PC-3 (cell line): ENCODE data around the gene CGB1. TPM values are rescaled to one million over a fixed set of nuclear protein-coding genes. Genes with fewer than 3 reads are reported as not detected.
A peak's percentile ranks its signal among the peaks of the same experiment; 100 is the strongest.
"Not testable (repeated sequence)": the region's sequence is repeated elsewhere in the genome, so short reads cannot be mapped to it uniquely, and the experiment has no call there.

Experiments used
- ATAC-seq: fragments of 200-7000 bp; cut with Tn5 transposase; 2 replicates; pipeline ENCODE4 v1.9.1; 2020; ENCODE audit warnings: mild to moderate bottlenecking, moderate library complexity
- BruUV-seq: library from RNA; stranded (reverse); fragments of 400-500 nt; replicated peaks from 2 replicates; lab custom pipeline; 2021; lab: Mats Ljungman, UMichigan
- CTCF ChIA-PET: fragments of 300-600 bp; sonication (Branson Sonifier 250); formaldehyde crosslinking; loops from one replicate; lab custom pipeline; 2022; ENCODE audit warnings: antibody characterized with exemption; lab: Charles Lee
- POLR2A ChIA-PET: fragments of 300-600 bp; sonication (Branson Sonifier 250); formaldehyde crosslinking; loops from one replicate; lab custom pipeline; 2022; ENCODE audit warnings: antibody characterized with exemption; ENCODE audit not compliant: unreplicated experiment; lab: Charles Lee
- DNase-seq: peaks from one replicate; pipeline ENCODE4 v3.0.0-alpha.2; 2015
- H2AFZ ChIP-seq: fragments of 300-600 bp; sonication (generic); 2 replicates; pipeline ENCODE4 v1.6.0; 2016; ENCODE audit warnings: antibody characterized with exemption, low read length
- H3F3A ChIP-seq: fragments of 300-600 bp; sonication (generic); one replicate; pipeline ENCODE4 v1.6.0; 2017; ENCODE audit warnings: antibody characterized with exemption, low read length, control low read depth, mild to moderate bottlenecking; ENCODE audit not compliant: unreplicated experiment
- H3K27ac ChIP-seq: fragments of 300-600 bp; sonication (generic); 2 replicates; pipeline ENCODE4 v1.5.1; 2016; ENCODE audit warnings: mild to moderate bottlenecking, low read length
- H3K27me3 ChIP-seq: fragments of 300-600 bp; sonication (generic); 2 replicates; pipeline ENCODE4 v1.6.1; 2016; ENCODE audit warnings: low read length, mixed read lengths
- H3K36me3 ChIP-seq: fragments of 300-600 bp; sonication (generic); 2 replicates; pipeline ENCODE4 v1.6.1; 2016; ENCODE audit warnings: low read depth, mixed run types, low read length, mixed read lengths
- H3K4me1 ChIP-seq: fragments of 300-600 bp; sonication (generic); 2 replicates; pipeline ENCODE4 v1.5.1; 2016; ENCODE audit warnings: low read length; ENCODE audit not compliant: insufficient read depth
- H3K4me2 ChIP-seq: fragments of 300-600 bp; sonication (generic); 2 replicates; pipeline ENCODE4 v1.6.0; 2016; ENCODE audit warnings: low read length
- H3K4me3 ChIP-seq: fragments of 300-600 bp; sonication (generic); 2 replicates; pipeline ENCODE4 v1.5.1; 2016; ENCODE audit warnings: mild to moderate bottlenecking, low read length, mixed read lengths
- H3K79me2 ChIP-seq: fragments of 300-600 bp; sonication (generic); 2 replicates; pipeline ENCODE4 v1.6.1; 2017; ENCODE audit warnings: low read length, mixed read lengths
- H3K9ac ChIP-seq: fragments of 300-600 bp; sonication (generic); 2 replicates; pipeline ENCODE4 v1.6.0; 2016; ENCODE audit warnings: mild to moderate bottlenecking, low read length
- H3K9me2 ChIP-seq: fragments of 300-600 bp; sonication (generic); replicated peaks from 2 replicates; pipeline ENCODE4 v1.6.1; 2016; ENCODE audit warnings: mixed run types, low read length, mixed read lengths
- H3K9me3 ChIP-seq: fragments of 300-600 bp; sonication (generic); 2 replicates; pipeline ENCODE4 v1.6.1; 2016; ENCODE audit warnings: low read length, mixed read lengths
- H4K20me1 ChIP-seq: fragments of 300-600 bp; sonication (generic); 2 replicates; pipeline ENCODE4 v1.6.1; 2016; ENCODE audit warnings: low read length, mixed read lengths
- EZH2phosphoT487 ChIP-seq: fragments of 300-600 bp; sonication (generic); IDR thresholded peaks from 2 replicates; pipeline ENCODE4 v1.6.1; 2018; ENCODE audit warnings: mild to moderate bottlenecking, antibody characterized with exemption, low read length, borderline replicate concordance
- intact Hi-C: fragments of 100-400 bp; cut with micrococcal nuclease; formaldehyde crosslinking; loops from 2 replicates; pipeline ENCODE4 v1.9.0; 2023
- total RNA-seq: library from RNA; depleted of rRNA; stranded (reverse); fragments of >200 nt; gene quantifications from 2 replicates; pipeline ENCODE4 v1.2.3, GENCODE V29; 2014
- TF ChIP-seq, protein P1 (sequence below): fragments of 300-600 bp; sonication (generic); conservative IDR thresholded peaks from 2 replicates; pipeline ENCODE4 v1.5.1; 2017; ENCODE audit warnings: antibody characterized with exemption, low read depth, mild to moderate bottlenecking, low read length

The CGB1 gene
- total RNA-seq, 1 experiment from 2014 or later: 0.95 TPM

DNA sequence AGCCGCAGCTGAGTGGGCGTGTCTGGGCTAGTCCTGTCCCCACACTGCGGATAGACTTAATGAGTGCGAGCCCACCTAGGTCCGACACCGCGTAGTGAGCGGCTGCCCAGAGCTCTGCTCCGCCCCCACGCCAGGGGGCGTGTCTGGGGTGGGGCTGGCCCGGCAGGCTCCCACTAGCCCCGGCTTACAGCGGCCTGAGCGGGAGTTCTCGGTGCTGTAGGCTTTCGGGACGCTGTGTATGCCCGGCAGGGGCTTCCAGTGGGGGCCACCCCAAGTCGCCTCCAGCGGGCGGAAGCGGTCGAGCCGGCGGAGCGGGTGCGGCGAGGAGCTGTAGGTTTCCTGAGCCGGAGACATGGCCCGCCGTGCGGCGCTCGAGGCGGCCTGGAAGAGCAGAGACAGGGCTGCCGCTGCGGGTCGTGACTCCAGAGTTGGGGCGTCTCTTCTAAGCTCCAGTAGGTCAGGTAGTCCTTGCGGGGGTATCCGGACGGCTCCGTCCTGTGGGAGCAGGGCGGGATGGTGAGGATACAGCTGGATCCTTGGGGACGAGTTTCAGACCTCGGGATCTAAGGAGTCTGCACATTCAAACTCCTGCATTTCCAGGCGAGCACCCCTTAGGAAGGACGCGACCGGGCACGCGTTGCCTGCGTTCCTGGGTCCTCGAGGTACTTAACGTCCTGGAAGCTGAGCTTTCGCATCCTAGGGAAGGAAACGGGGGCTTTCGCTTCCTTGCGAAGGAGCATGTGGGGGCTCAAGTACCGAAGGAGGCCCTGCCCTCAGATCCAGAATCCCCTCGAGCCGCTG is 19.6 kb upstream of the CGB1 start:
- intact Hi-C loops: no loop called here
- H3K27me3 ChIP-seq: no peaks in the 10 kb centered on the region
- BruUV-seq: TSS peak; percentile 45
- no peaks in the 10 kb centered on the region for H3K9me2 ChIP-seq
- peaks cover 4% of the 10 kb centered on the region; the same call in 1 of the 2 replicates for H3K4me1 ChIP-seq
- H3K4me3 ChIP-seq: peak overlapping the region; percentile 71
- 0 out of 2 replicates have a peak overlapping the region, but pooled peaks have one; percentile 12 for H3K9ac ChIP-seq
- peak; percentile 89 for ATAC-seq
- H3F3A ChIP-seq: no peaks in the 10 kb centered on the region
- H2AFZ ChIP-seq: peak overlapping the region; percentile 85
- POLR2A ChIA-PET: interaction anchor here (0.6 to 0.7 kb wide), 2 partner anchors 19 to 42 kb away, joined by 3 read pairs; no protein-coding TSS in a partner anchor
- H3K79me2 ChIP-seq: no peaks in the 10 kb centered on the region
- H3K9me3 ChIP-seq: no peaks in the 10 kb centered on the region
- no peaks in the 10 kb centered on the region for H4K20me1 ChIP-seq
- peak; percentile 52 for DNase-seq
- H3K36me3 ChIP-seq: no peaks in the 10 kb centered on the region
- CTCF ChIA-PET: interaction anchor here (0.7 kb wide), 1 partner anchor 63 kb away, joined by 3 read pairs; the partner anchor contains the start of gene RUVBL2
- no peak overlapping the region for H3K27ac ChIP-seq
- peak overlapping the region; percentile 96 for H3K4me2 ChIP-seq
- TF ChIP-seq EZH2phosphoT487: no peak
- TF ChIP-seq, protein P1, sequence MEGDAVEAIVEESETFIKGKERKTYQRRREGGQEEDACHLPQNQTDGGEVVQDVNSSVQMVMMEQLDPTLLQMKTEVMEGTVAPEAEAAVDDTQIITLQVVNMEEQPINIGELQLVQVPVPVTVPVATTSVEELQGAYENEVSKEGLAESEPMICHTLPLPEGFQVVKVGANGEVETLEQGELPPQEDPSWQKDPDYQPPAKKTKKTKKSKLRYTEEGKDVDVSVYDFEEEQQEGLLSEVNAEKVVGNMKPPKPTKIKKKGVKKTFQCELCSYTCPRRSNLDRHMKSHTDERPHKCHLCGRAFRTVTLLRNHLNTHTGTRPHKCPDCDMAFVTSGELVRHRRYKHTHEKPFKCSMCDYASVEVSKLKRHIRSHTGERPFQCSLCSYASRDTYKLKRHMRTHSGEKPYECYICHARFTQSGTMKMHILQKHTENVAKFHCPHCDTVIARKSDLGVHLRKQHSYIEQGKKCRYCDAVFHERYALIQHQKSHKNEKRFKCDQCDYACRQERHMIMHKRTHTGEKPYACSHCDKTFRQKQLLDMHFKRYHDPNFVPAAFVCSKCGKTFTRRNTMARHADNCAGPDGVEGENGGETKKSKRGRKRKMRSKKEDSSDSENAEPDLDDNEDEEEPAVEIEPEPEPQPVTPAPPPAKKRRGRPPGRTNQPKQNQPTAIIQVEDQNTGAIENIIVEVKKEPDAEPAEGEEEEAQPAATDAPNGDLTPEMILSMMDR: peak; percentile 18; the same call in 1 of the 2 replicates

DNA sequence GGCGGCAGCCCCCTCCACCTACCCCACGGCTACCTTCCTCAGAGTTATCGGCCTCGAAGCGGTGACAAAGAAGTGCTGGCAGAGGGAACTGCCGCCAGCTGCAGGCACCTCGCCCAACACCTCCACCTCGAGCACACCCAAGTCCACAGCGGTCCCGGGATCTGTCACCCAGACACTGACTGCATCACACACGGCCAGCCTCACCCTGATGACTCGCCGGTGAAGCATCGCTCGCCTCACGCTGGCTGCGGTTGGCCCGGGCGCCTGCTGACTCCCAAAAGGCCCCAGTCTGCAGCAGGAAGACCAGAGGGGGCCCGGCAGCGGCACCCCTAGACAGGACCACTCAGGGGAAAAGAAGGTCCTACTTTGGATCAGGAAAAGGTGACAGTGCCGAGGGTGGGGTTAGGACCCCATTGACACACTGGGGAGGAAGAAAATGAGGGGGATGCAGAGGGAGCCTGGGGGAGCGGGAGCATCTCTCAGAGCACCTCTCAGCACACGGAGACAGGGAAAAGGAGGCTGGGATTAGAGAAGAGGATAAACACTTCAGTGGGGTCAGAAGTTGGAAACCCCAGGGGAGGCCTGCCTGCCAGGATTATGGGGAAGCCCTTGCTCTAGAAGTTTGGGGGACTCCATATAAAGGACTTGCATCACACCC is 13.8 kb upstream of the CGB1 start:
- H3K27ac ChIP-seq, H4K20me1 ChIP-seq, H3K9me2 ChIP-seq, H3K9ac ChIP-seq, CTCF ChIA-PET, H3K9me3 ChIP-seq, H3K27me3 ChIP-seq, H2AFZ ChIP-seq, POLR2A ChIA-PET, H3K36me3 ChIP-seq, intact Hi-C loops, H3K4me3 ChIP-seq, H3K79me2 ChIP-seq, BruUV-seq, H3K4me1 ChIP-seq, H3F3A ChIP-seq: not testable (repeated sequence)
- peak; percentile 100 for ATAC-seq
- peak; percentile 83 for DNase-seq
- H3K4me2 ChIP-seq: peak overlapping the region; percentile 37; the same call in 1 of the 2 replicates

DNA sequence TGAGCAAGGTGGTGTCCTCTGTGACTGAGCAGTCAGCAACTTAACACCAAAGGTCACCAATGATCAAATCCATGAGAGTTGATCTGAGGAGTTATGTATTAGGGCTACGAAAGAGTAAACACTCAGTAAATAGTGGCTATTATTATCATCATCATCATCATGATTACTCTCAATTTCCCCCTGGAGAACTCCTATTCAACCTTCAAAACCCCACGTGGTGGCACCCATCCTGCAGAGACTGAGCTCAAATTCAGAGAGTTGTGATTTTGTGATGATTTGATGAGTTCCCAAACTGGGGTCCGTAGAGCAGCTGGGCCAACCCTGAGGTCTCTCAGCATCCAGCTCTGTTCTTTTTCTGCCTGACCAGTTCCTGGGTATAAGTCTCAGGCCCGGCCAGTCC is 13.1 kb upstream of the CGB1 start:
- DNase-seq, H4K20me1 ChIP-seq, H3K9me3 ChIP-seq, H3F3A ChIP-seq, BruUV-seq, POLR2A ChIA-PET, H3K9me2 ChIP-seq, H3K36me3 ChIP-seq, intact Hi-C loops, ATAC-seq, H3K79me2 ChIP-seq, H3K4me1 ChIP-seq, H3K9ac ChIP-seq, CTCF ChIA-PET, H2AFZ ChIP-seq, H3K27ac ChIP-seq, H3K4me3 ChIP-seq, H3K27me3 ChIP-seq: not testable (repeated sequence)
- peak overlapping the region; percentile 37; the same call in 1 of the 2 replicates for H3K4me2 ChIP-seq

DNA sequence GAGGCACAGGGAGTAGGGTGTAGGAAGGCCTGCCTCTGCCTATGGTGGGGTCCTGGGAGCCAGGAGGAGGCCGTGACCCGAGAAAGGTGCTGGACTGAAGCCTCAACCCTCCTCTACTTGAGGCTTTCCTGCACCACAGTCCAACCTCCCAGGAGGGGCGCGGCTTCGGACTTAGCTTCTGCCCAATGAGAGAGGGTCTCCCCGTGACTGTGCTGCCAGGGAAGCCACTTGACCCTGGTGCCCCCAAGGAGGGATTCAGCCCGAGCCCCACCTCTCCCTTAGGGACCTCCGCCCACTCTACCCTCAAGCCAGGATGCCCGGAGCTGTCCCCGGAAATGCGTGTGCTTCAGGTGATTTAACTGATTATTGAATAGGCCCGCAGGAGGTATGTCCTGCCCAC is 12.3 kb upstream of the CGB1 start, which contains the start of gene CGB8:
CGB8 (minus strand) TSS at position 101 of the 400 bp plus-strand sequence. CDS start 372 bp downstream, outside the sequence.
- H3K27me3 ChIP-seq, H4K20me1 ChIP-seq, DNase-seq, H3K4me1 ChIP-seq, BruUV-seq, H3K36me3 ChIP-seq, H3K9ac ChIP-seq, H3K9me2 ChIP-seq, H3K4me2 ChIP-seq, POLR2A ChIA-PET, H3F3A ChIP-seq, intact Hi-C loops, ATAC-seq, H3K27ac ChIP-seq, CTCF ChIA-PET, H3K79me2 ChIP-seq, H2AFZ ChIP-seq, H3K4me3 ChIP-seq, H3K9me3 ChIP-seq: not testable (repeated sequence)

DNA sequence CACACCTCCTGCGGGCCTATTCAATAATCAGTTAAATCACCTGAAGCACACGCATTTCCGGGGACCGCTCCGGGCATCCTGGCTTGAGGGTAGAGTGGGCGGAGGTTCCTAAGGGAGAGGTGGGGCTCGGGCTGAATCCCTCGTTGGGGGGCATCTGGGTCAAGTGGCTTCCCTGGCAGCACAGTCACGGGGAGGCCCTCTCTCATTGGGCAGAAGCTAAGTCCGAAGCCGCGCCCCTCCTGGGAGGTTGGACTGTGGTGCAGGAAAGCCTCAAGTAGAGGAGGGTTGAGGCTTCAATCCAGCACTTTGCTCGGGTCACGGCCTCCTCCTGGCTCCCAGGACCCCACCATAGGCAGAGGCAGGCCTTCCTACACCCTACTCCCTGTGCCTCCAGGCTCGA is 6.9 kb upstream of the CGB1 start, which contains the start of gene CGB5:
CGB5 (plus strand) TSS at position 301 of the 400 bp plus-strand sequence. CDS start 362 bp downstream, outside the sequence.
- H3K4me3 ChIP-seq, H3K79me2 ChIP-seq, H3K4me1 ChIP-seq, H3K9me3 ChIP-seq, H3F3A ChIP-seq, H3K36me3 ChIP-seq, CTCF ChIA-PET, intact Hi-C loops, BruUV-seq, H3K4me2 ChIP-seq, H3K27ac ChIP-seq, H2AFZ ChIP-seq, ATAC-seq, H3K9ac ChIP-seq, POLR2A ChIA-PET, H4K20me1 ChIP-seq, DNase-seq, H3K27me3 ChIP-seq, H3K9me2 ChIP-seq: not testable (repeated sequence)
